Activated CD8-positive, alpha-beta memory T cell treated with anti-CD3 and anti-CD28 coated beads for 4 hours (primary cell): Measurements from ENCODE around the gene ABCC11.

Source experiments
- DNase-seq, 2 donors: peaks; one replicate each; pipeline ENCODE4 v3.0.0-alpha.2; 2020; ENCODE audit warnings: low read depth in 2 of 2

The ABCC11 gene

GRCh38 chr16:48247311-48247710 is at the start of gene ABCC11:
TSS of gene ABCC11 (minus strand) at chr16:48247539. CDS start at chr16:48231921, 15,618 bp downstream.
- DNase-seq = no peak

- no peak for DNase-seq
Measured at GRCh38 chr16:48295488-48296281, 48.3 kb upstream of the ABCC11 start.

GRCh38 chr16:48294724-48295123 is 47.4 kb upstream of the ABCC11 start:
- DNase-seq = no peak

GRCh38 chr16:48292452-48292851 is 45.1 kb upstream of the ABCC11 start:
- no peak for DNase-seq

GRCh38 chr16:48291754-48292153 is 44.4 kb upstream of the ABCC11 start:
- DNase-seq = no peak

- no peak for DNase-seq
Measured at GRCh38 chr16:48291303-48291702, 44.0 kb upstream of the ABCC11 start.

GRCh38 chr16:48287239-48287638 is 39.9 kb upstream of the ABCC11 start:
- DNase-seq = no peak

- DNase-seq = no peak
Measured at GRCh38 chr16:48284772-48285409, 37.6 kb upstream of the ABCC11 start.

GRCh38 chr16:48282636-48283263 is 35.4 kb upstream of the ABCC11 start:
- DNase-seq = no peak

GRCh38 chr16:48280546-48280945 is 33.2 kb upstream of the ABCC11 start:
- no peak for DNase-seq

GRCh38 chr16:48279199-48279598 is 31.9 kb upstream of the ABCC11 start:
- DNase-seq = no peak

- DNase-seq = no peak
Measured at GRCh38 chr16:48277158-48277557, 29.8 kb upstream of the ABCC11 start.

- DNase-seq = no peak
Measured at GRCh38 chr16:48276102-48276501, 28.8 kb upstream of the ABCC11 start.

- no peak for DNase-seq
Measured at GRCh38 chr16:48274476-48274875, 27.1 kb upstream of the ABCC11 start.

- DNase-seq = no peak
Measured at GRCh38 chr16:48272837-48273421, 25.6 kb upstream of the ABCC11 start.

- no peak for DNase-seq
Measured at GRCh38 chr16:48271728-48272127, 24.4 kb upstream of the ABCC11 start.

GRCh38 chr16:48269011-48269410 is 21.7 kb upstream of the ABCC11 start:
- no peak for DNase-seq

GRCh38 chr16:48262631-48263030 is 15.3 kb upstream of the ABCC11 start:
- DNase-seq = no peak

- no peak for DNase-seq
Measured at GRCh38 chr16:48261569-48261968, 14.2 kb upstream of the ABCC11 start.

- no peak for DNase-seq
Measured at GRCh38 chr16:48256579-48257177, 9.3 kb upstream of the ABCC11 start.

- no peak for DNase-seq
Measured at GRCh38 chr16:48252013-48252412, 4.7 kb upstream of the ABCC11 start.
